RWPE1 (cell line): ENCODE data around the gene SLC47A2.

Source experiments
- CTCF ChIA-PET: fragments of 350-600 bp; sonication (Branson Sonifier 250); formaldehyde crosslinking; extraction: SDS; loops from one replicate; lab custom pipeline; 2021; lab: Yijun Ruan, JAX
- POLR2A ChIA-PET: fragments of 400-600 bp; formaldehyde crosslinking; extraction: SDS; loops from one replicate; lab custom pipeline; 2020; ENCODE audit warnings: antibody characterized with exemption; ENCODE audit not compliant: low non-redundant PET; lab: Yijun Ruan, JAX
- DNase-seq: peaks from one replicate; pipeline ENCODE4 v3.0.0; 2012; ENCODE audit warnings: low spot score
- H3K27ac ChIP-seq: fragments of 450-650 bp; 2 replicates; pipeline ENCODE4 v1.5.1; 2017
- CTCF ChIP-seq: fragments of 450-650 bp; conservative IDR thresholded peaks from 2 replicates; pipeline ENCODE4 v1.5.1; 2017; ENCODE audit warnings: low read depth, mild to moderate bottlenecking

The SLC47A2 gene

GRCh38 chr17:19725486-19725885 lies 9.1 kb upstream of the SLC47A2 start:
- CTCF ChIA-PET, result interaction anchor here (0.6 kb wide), 2 partner anchors 9 to 279 kb away, joined by 3 read pairs; no protein-coding TSS in a partner anchor
- DNase-seq, result no peak
- peak overlapping the region; percentile 100 for H3K27ac ChIP-seq
- POLR2A ChIA-PET, result no interaction called here
- no peak for TF ChIP-seq CTCF

GRCh38 chr17:19724501-19725420 lies 8.4 kb upstream of the SLC47A2 start:
- DNase-seq, result peak; percentile 82
- POLR2A ChIA-PET, result interaction anchor here (0.6 kb wide), 1 partner anchor 29 kb away, joined by 3 read pairs; no protein-coding TSS in a partner anchor
- CTCF ChIA-PET, result interaction anchor here (0.6 kb wide), 2 partner anchors 108 to 278 kb away, joined by 3 to 6 read pairs; no protein-coding TSS in a partner anchor
- H3K27ac ChIP-seq, result peak overlapping the region; percentile 100
- no peak for TF ChIP-seq CTCF

DNA sequence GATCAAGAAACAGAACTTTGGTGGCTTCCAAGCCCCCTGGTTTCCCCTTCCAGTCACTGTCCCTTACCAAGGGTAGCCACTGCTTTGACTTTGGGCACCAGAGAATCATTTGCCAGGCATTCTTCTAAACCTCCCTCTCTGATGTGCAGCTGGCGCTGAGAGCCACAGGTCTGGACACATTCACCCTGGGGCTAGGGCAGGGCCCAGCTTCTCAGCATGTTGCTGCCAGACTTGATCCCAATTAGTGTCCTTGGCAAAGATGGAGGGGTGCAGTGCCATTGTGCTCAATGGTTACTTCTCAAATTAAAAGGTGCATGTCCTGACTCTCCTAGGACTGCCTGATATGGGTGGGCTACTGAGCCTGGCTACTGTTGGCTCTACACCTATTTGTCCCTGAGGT lies 7.6 kb upstream of the SLC47A2 start:
- peak overlapping the region; percentile 100 for H3K27ac ChIP-seq
- TF ChIP-seq CTCF, result no peak
- CTCF ChIA-PET, result interaction anchor here (0.6 kb wide), 1 partner anchor 107 kb away, joined by 6 read pairs; no protein-coding TSS in a partner anchor
- POLR2A ChIA-PET, result interaction anchor here (0.6 kb wide), 1 partner anchor 29 kb away, joined by 3 read pairs; no protein-coding TSS in a partner anchor
- DNase-seq, result peak; percentile 89

DNA sequence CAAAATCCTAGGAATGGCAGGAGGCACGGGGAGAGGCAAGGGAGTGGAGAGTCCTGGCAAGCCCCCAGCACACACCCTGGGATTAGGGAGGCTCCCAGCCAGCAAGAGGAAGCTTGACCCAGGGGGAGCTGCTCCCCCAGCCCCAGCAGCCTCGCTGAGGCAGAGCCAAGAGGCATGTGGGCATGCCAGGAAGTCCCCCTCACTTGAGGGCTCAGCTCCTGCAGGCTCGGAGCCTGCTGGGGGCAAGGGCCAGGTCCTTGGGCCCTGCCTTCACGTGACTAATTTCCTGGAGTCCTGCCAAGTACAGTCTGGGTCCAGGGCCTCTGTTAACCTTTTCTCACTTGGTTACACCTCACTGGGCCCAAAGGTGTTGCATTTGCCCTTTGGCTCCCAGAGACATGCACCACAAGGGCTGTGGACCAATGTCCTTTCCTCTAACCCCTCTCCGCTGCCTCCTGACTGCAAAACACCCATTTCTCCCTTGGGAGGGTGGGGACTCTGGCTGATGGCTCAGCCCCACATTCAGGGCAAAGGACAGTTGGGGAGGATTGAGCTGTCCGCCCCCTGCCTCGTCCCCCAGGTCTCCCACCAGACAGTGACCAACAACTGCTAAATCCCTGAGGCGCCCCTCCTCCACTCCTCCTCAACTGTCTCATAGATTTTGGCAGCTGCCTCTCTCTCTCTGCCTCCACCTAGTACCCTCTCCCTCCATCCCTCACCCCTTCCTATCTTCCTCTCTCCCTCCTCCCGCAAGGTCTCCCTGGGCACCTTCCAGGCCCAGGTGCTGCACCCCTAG lies 4.4 kb upstream of the SLC47A2 start:
- DNase-seq, result no peak
- H3K27ac ChIP-seq, result peak overlapping the region; percentile 98
- CTCF ChIA-PET, result interaction anchor here (0.7 to 2.0 kb wide), 3 partner anchors 24 to 198 kb away, joined by 3 to 6 read pairs (median 4); no protein-coding TSS in a partner anchor
- TF ChIP-seq CTCF, result no peak
- POLR2A ChIA-PET, result interaction anchor here (1.1 kb wide), 1 partner anchor 32 kb away, joined by 5 read pairs; no protein-coding TSS in a partner anchor

DNA sequence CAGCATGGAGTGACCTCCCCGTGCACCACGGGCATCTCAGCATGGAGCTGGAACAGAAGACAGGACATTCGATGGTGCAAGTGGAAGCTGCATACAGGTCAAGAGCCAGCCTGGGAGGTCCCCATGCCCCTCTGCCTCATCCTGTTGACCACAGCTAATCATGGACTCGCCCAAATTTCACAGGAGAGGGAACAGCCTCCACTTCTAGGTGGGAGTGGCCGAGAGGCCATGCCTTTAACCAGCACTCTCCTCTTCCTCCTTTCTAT lies 3.8 kb upstream of the SLC47A2 start:
- TF ChIP-seq CTCF, result no peak
- ChIA-PET CTCF (interaction anchor here (0.7 to 2.0 kb wide), 2 partner anchors 25 to 197 kb away, joined by 4 to 6 read pairs; no protein-coding TSS in a partner anchor), POLR2A (interaction anchor here (1.1 kb wide), 1 partner anchor 32 kb away, joined by 5 read pairs; no protein-coding TSS in a partner anchor)
- H3K27ac ChIP-seq, result peak overlapping the region; percentile 98
- DNase-seq, result no peak
